ENCODE results near the gene AKNA.

Gene AKNA

GRCh38 chr9:114355821-114356220, 32.0 kb downstream of the AKNA start:
- no peaks in the 10 kb centered on the region for H3K4me1 ChIP-seq (ENCODE audit: low read length)
- no peak overlapping the region for H3K4me3 ChIP-seq (ENCODE audit: low read length)
- no peaks in the 10 kb centered on the region for H3K27me3 ChIP-seq (replicated peaks; ENCODE audit: insufficient read depth, low read length)
- DNase-seq, result no peak
- no peaks in the 10 kb centered on the region for H4K20me1 ChIP-seq (ENCODE audit: insufficient read depth, low read length)
- H3F3A ChIP-seq (ENCODE audit: insufficient read depth, low read length), result 0 out of 2 replicates have a peak, but pooled peaks cover 9% of the 10 kb centered on the region
- peaks cover 36% of the 10 kb centered on the region for H3K36me3 ChIP-seq (replicated peaks; ENCODE audit: insufficient read depth, low read length)
- no peak overlapping the region for H3K27ac ChIP-seq (ENCODE audit: low read length)
- no peaks in the 10 kb centered on the region for H3K9me3 ChIP-seq (replicated peaks; ENCODE audit: insufficient read depth, low read length)
- H3K9ac ChIP-seq (ENCODE audit: low read length), result no peak overlapping the region
- H3K4me2 ChIP-seq (ENCODE audit: low read depth, low read length), result no peak overlapping the region
- no peak for TF ChIP-seq CTCF (IDR thresholded peaks at IDR 0.05; ENCODE audit: low read length)
- TF ChIP-seq EZH2 (optimal IDR thresholded peaks at IDR 0.05; ENCODE audit: low read depth, low read length), result no peak
- no peak for TF ChIP-seq EZH2phosphoT487 (IDR thresholded peaks at IDR 0.05; ENCODE audit: low read length)
- no peaks in the 10 kb centered on the region for H3K9me2 ChIP-seq (replicated peaks; ENCODE audit: insufficient read depth, low read length)
- peaks cover 40% of the 10 kb centered on the region for H3K79me2 ChIP-seq (ENCODE audit: low read length)
- no peak overlapping the region for H2AFZ ChIP-seq (ENCODE audit: low read length)

- Histone ChIP-seq H4K20me1 (ENCODE audit: insufficient read depth, low read length) (no peaks in the 10 kb centered on the region), H3K27me3 (replicated peaks; ENCODE audit: insufficient read depth, low read length) (no peaks in the 10 kb centered on the region), H3K9me2 (replicated peaks; ENCODE audit: insufficient read depth, low read length) (no peaks in the 10 kb centered on the region), H3F3A (ENCODE audit: insufficient read depth, low read length) (0 out of 2 replicates have a peak, but pooled peaks cover 9% of the 10 kb centered on the region), H3K9ac (ENCODE audit: low read length) (no peak overlapping the region), H3K36me3 (replicated peaks; ENCODE audit: insufficient read depth, low read length) (peaks cover 28% of the 10 kb centered on the region), H3K27ac (ENCODE audit: low read length) (no peak overlapping the region), H3K4me2 (ENCODE audit: low read depth, low read length) (no peak overlapping the region), H3K79me2 (ENCODE audit: low read length) (peaks cover 13% of the 10 kb centered on the region; the same call in 1 of the 2 replicates), H3K9me3 (replicated peaks; ENCODE audit: insufficient read depth, low read length) (no peaks in the 10 kb centered on the region), H3K4me3 (ENCODE audit: low read length) (no peak overlapping the region), H2AFZ (ENCODE audit: low read length) (no peak overlapping the region), H3K4me1 (ENCODE audit: low read length) (no peaks in the 10 kb centered on the region)
- TF ChIP-seq EZH2phosphoT487 (IDR thresholded peaks at IDR 0.05; ENCODE audit: low read length), result no peak
- TF ChIP-seq EZH2 (optimal IDR thresholded peaks at IDR 0.05; ENCODE audit: low read depth, low read length), result no peak
- no peak for TF ChIP-seq CTCF (IDR thresholded peaks at IDR 0.05; ENCODE audit: low read length)
- DNase-seq, result no peak
Observed at GRCh38 chr9:114351932-114352331, 35.9 kb downstream of the AKNA start.

GRCh38 chr9:114350636-114351401, 37.0 kb downstream of the AKNA start:
- no peaks in the 10 kb centered on the region for H3K9me3 ChIP-seq (replicated peaks; ENCODE audit: insufficient read depth, low read length)
- no peak for DNase-seq
- H3K4me3 ChIP-seq (ENCODE audit: low read length), result no peak overlapping the region
- H4K20me1 ChIP-seq (ENCODE audit: insufficient read depth, low read length), result no peaks in the 10 kb centered on the region
- no peaks in the 10 kb centered on the region for H3K4me1 ChIP-seq (ENCODE audit: low read length)
- no peak overlapping the region for H3K4me2 ChIP-seq (ENCODE audit: low read depth, low read length)
- H3K27me3 ChIP-seq (replicated peaks; ENCODE audit: insufficient read depth, low read length), result no peaks in the 10 kb centered on the region
- H3K79me2 ChIP-seq (ENCODE audit: low read length), result peaks cover 9% of the 10 kb centered on the region; the same call in 1 of the 2 replicates
- H2AFZ ChIP-seq (ENCODE audit: low read length), result no peak overlapping the region
- H3F3A ChIP-seq (ENCODE audit: insufficient read depth, low read length), result 0 out of 2 replicates have a peak, but pooled peaks cover 4% of the 10 kb centered on the region
- no peak overlapping the region for H3K27ac ChIP-seq (ENCODE audit: low read length)
- no peak overlapping the region for H3K9ac ChIP-seq (ENCODE audit: low read length)
- no peaks in the 10 kb centered on the region for H3K9me2 ChIP-seq (replicated peaks; ENCODE audit: insufficient read depth, low read length)
- no peak for TF ChIP-seq EZH2phosphoT487 (IDR thresholded peaks at IDR 0.05; ENCODE audit: low read length)
- no peak for TF ChIP-seq EZH2 (optimal IDR thresholded peaks at IDR 0.05; ENCODE audit: low read depth, low read length)
- TF ChIP-seq CTCF (IDR thresholded peaks at IDR 0.05; ENCODE audit: low read length), result no peak
- H3K36me3 ChIP-seq (replicated peaks; ENCODE audit: insufficient read depth, low read length), result peaks cover 26% of the 10 kb centered on the region
